Measurements from ENCODE around the gene CYSLTR2.
"Not testable (repeated sequence)": the region's sequence is repeated elsewhere in the genome, so short reads cannot be mapped to it uniquely, and the experiment has no call there.

The CYSLTR2 gene

GRCh38 chr13:48687249-48687648 lies 33.5 kb downstream of the CYSLTR2 start:
- Histone ChIP-seq H2AFZ (ENCODE audit: low read length, unreplicated experiment) (no peak overlapping the region), H3K27me3 (ENCODE audit: insufficient read depth, low read length) (peaks cover 31% of the 10 kb centered on the region), H3K36me3 (ENCODE audit: insufficient read depth, low read length) (no peaks in the 10 kb centered on the region), H3K4me3 (ENCODE audit: low read depth, low read length) (no peak overlapping the region), H3K4me1 (ENCODE audit: control insufficient read depth, insufficient read depth, low read length, unreplicated experiment) (no peaks in the 10 kb centered on the region), H3K27ac (ENCODE audit: low read depth, low read length) (no peak overlapping the region), H3K79me2 (ENCODE audit: control insufficient read depth, insufficient read depth, low read length, unreplicated experiment) (no peaks in the 10 kb centered on the region)

GRCh38 chr13:48693998-48694397 lies 40.3 kb downstream of the CYSLTR2 start:
- Histone ChIP-seq H3K4me3 (ENCODE audit: low read depth, low read length) (no peak overlapping the region), H3K36me3 (ENCODE audit: insufficient read depth, low read length) (no peaks in the 10 kb centered on the region), H3K27me3 (ENCODE audit: insufficient read depth, low read length) (peaks cover 45% of the 10 kb centered on the region), H3K79me2 (ENCODE audit: control insufficient read depth, insufficient read depth, low read length, unreplicated experiment) (no peaks in the 10 kb centered on the region), H2AFZ (ENCODE audit: low read length, unreplicated experiment) (no peak overlapping the region), H3K27ac (ENCODE audit: low read depth, low read length) (no peak overlapping the region), H3K4me1 (ENCODE audit: control insufficient read depth, insufficient read depth, low read length, unreplicated experiment) (no peaks in the 10 kb centered on the region)

GRCh38 chr13:48695776-48696175 lies 42.0 kb downstream of the CYSLTR2 start:
- Histone ChIP-seq H2AFZ (ENCODE audit: low read length, unreplicated experiment) (no peak overlapping the region), H3K4me1 (ENCODE audit: control insufficient read depth, insufficient read depth, low read length, unreplicated experiment) (no peaks in the 10 kb centered on the region), H3K79me2 (ENCODE audit: control insufficient read depth, insufficient read depth, low read length, unreplicated experiment) (no peaks in the 10 kb centered on the region), H3K4me3 (ENCODE audit: low read depth, low read length) (no peak overlapping the region), H3K27me3 (ENCODE audit: insufficient read depth, low read length) (peaks cover 45% of the 10 kb centered on the region), H3K27ac (ENCODE audit: low read depth, low read length) (no peak overlapping the region), H3K36me3 (ENCODE audit: insufficient read depth, low read length) (no peaks in the 10 kb centered on the region)

GRCh38 chr13:48696676-48697075 lies 42.9 kb downstream of the CYSLTR2 start:
- not testable (repeated sequence) for H3K79me2 ChIP-seq (ENCODE audit: control insufficient read depth, insufficient read depth, low read length, unreplicated experiment); H3K27ac ChIP-seq (ENCODE audit: low read depth, low read length); H2AFZ ChIP-seq (ENCODE audit: low read length, unreplicated experiment); H3K4me1 ChIP-seq (ENCODE audit: control insufficient read depth, insufficient read depth, low read length, unreplicated experiment); H3K36me3 ChIP-seq (ENCODE audit: insufficient read depth, low read length); H3K4me3 ChIP-seq (ENCODE audit: low read depth, low read length)
- H3K27me3 ChIP-seq (ENCODE audit: insufficient read depth, low read length), result peaks cover 37% of the 10 kb centered on the region

- H3K27ac ChIP-seq (ENCODE audit: low read depth, low read length), result no peak overlapping the region
- no peak overlapping the region for H3K4me3 ChIP-seq (ENCODE audit: low read depth, low read length)
- no peaks in the 10 kb centered on the region for H3K36me3 ChIP-seq (ENCODE audit: insufficient read depth, low read length)
- no peaks in the 10 kb centered on the region for H3K4me1 ChIP-seq (ENCODE audit: control insufficient read depth, insufficient read depth, low read length, unreplicated experiment)
- H3K79me2 ChIP-seq (ENCODE audit: control insufficient read depth, insufficient read depth, low read length, unreplicated experiment), result no peaks in the 10 kb centered on the region
- peaks cover 63% of the 10 kb centered on the region for H3K27me3 ChIP-seq (ENCODE audit: insufficient read depth, low read length)
- H2AFZ ChIP-seq (ENCODE audit: low read length, unreplicated experiment), result no peak overlapping the region
Observed at GRCh38 chr13:48707405-48707804, 53.7 kb downstream of the CYSLTR2 start.

- H3K4me3 ChIP-seq (ENCODE audit: low read depth, low read length), result no peak overlapping the region
- H3K36me3 ChIP-seq (ENCODE audit: insufficient read depth, low read length), result no peaks in the 10 kb centered on the region
- no peak overlapping the region for H2AFZ ChIP-seq (ENCODE audit: low read length, unreplicated experiment)
- no peaks in the 10 kb centered on the region for H3K79me2 ChIP-seq (ENCODE audit: control insufficient read depth, insufficient read depth, low read length, unreplicated experiment)
- no peaks in the 10 kb centered on the region for H3K4me1 ChIP-seq (ENCODE audit: control insufficient read depth, insufficient read depth, low read length, unreplicated experiment)
- peaks cover 53% of the 10 kb centered on the region for H3K27me3 ChIP-seq (ENCODE audit: insufficient read depth, low read length)
- H3K27ac ChIP-seq (ENCODE audit: low read depth, low read length), result no peak overlapping the region
Observed at GRCh38 chr13:48708764-48709163, 55.0 kb downstream of the CYSLTR2 start.

- H3K4me1 ChIP-seq (ENCODE audit: control insufficient read depth, insufficient read depth, low read length, unreplicated experiment), result no peaks in the 10 kb centered on the region
- H2AFZ ChIP-seq (ENCODE audit: low read length, unreplicated experiment), result no peak overlapping the region
- no peak overlapping the region for H3K27ac ChIP-seq (ENCODE audit: low read depth, low read length)
- H3K4me3 ChIP-seq (ENCODE audit: low read depth, low read length), result no peak overlapping the region
- H3K36me3 ChIP-seq (ENCODE audit: insufficient read depth, low read length), result no peaks in the 10 kb centered on the region
- no peaks in the 10 kb centered on the region for H3K79me2 ChIP-seq (ENCODE audit: control insufficient read depth, insufficient read depth, low read length, unreplicated experiment)
- peaks cover 49% of the 10 kb centered on the region for H3K27me3 ChIP-seq (ENCODE audit: insufficient read depth, low read length)
Observed at GRCh38 chr13:48709213-48709612, 55.5 kb downstream of the CYSLTR2 start.

GRCh38 chr13:48710160-48710559 lies 56.4 kb downstream of the CYSLTR2 start:
- Histone ChIP-seq H3K27ac (ENCODE audit: low read depth, low read length) (no peak overlapping the region), H3K4me1 (ENCODE audit: control insufficient read depth, insufficient read depth, low read length, unreplicated experiment) (no peaks in the 10 kb centered on the region), H3K4me3 (ENCODE audit: low read depth, low read length) (no peak overlapping the region)

GRCh38 chr13:48712141-48712540 lies 58.4 kb downstream of the CYSLTR2 start:
- Histone ChIP-seq H3K27ac (ENCODE audit: low read depth, low read length) (no peak overlapping the region), H2AFZ (ENCODE audit: low read length, unreplicated experiment) (no peak overlapping the region), H3K4me3 (ENCODE audit: low read depth, low read length) (no peak overlapping the region), H3K36me3 (ENCODE audit: insufficient read depth, low read length) (no peaks in the 10 kb centered on the region), H3K27me3 (ENCODE audit: insufficient read depth, low read length) (peaks cover 30% of the 10 kb centered on the region), H3K79me2 (ENCODE audit: control insufficient read depth, insufficient read depth, low read length, unreplicated experiment) (no peaks in the 10 kb centered on the region), H3K4me1 (ENCODE audit: control insufficient read depth, insufficient read depth, low read length, unreplicated experiment) (no peaks in the 10 kb centered on the region)

More at GRCh38 chr13:48710160-48710559, 56.4 kb downstream of the CYSLTR2 start:
- Histone ChIP-seq H3K79me2 (ENCODE audit: control insufficient read depth, insufficient read depth, low read length, unreplicated experiment) (no peaks in the 10 kb centered on the region), H3K36me3 (ENCODE audit: insufficient read depth, low read length) (no peaks in the 10 kb centered on the region), H2AFZ (ENCODE audit: low read length, unreplicated experiment) (no peak overlapping the region), H3K27me3 (ENCODE audit: insufficient read depth, low read length) (peaks cover 41% of the 10 kb centered on the region)

- peaks cover 11% of the 10 kb centered on the region; the same call in 1 of the 2 replicates for H3K27me3 ChIP-seq (ENCODE audit: insufficient read depth, low read length)
- H2AFZ ChIP-seq (ENCODE audit: low read length, unreplicated experiment), result no peak overlapping the region
- H3K79me2 ChIP-seq (ENCODE audit: control insufficient read depth, insufficient read depth, low read length, unreplicated experiment), result no peaks in the 10 kb centered on the region
- H3K36me3 ChIP-seq (ENCODE audit: insufficient read depth, low read length), result no peaks in the 10 kb centered on the region
- no peak overlapping the region for H3K4me3 ChIP-seq (ENCODE audit: low read depth, low read length)
- no peaks in the 10 kb centered on the region for H3K4me1 ChIP-seq (ENCODE audit: control insufficient read depth, insufficient read depth, low read length, unreplicated experiment)
- H3K27ac ChIP-seq (ENCODE audit: low read depth, low read length), result no peak overlapping the region
Observed at GRCh38 chr13:48715977-48716376, 62.2 kb downstream of the CYSLTR2 start.

- no peak overlapping the region for H3K4me3 ChIP-seq (ENCODE audit: low read depth, low read length)
- H2AFZ ChIP-seq (ENCODE audit: low read length, unreplicated experiment), result no peak overlapping the region
- H3K79me2 ChIP-seq (ENCODE audit: control insufficient read depth, insufficient read depth, low read length, unreplicated experiment), result no peaks in the 10 kb centered on the region
- H3K27ac ChIP-seq (ENCODE audit: low read depth, low read length), result no peak overlapping the region
- no peaks in the 10 kb centered on the region for H3K4me1 ChIP-seq (ENCODE audit: control insufficient read depth, insufficient read depth, low read length, unreplicated experiment)
- H3K36me3 ChIP-seq (ENCODE audit: insufficient read depth, low read length), result no peaks in the 10 kb centered on the region
- peaks cover 6% of the 10 kb centered on the region; the same call in 1 of the 2 replicates for H3K27me3 ChIP-seq (ENCODE audit: insufficient read depth, low read length)
Observed at GRCh38 chr13:48720621-48721020, 66.9 kb downstream of the CYSLTR2 start.
